OCI-LY7 (cell line): ENCODE results near the gene CHST10.

ENCODE experiments used
- EZH2phosphoT487 ChIP-seq: fragments of 200-600 bp; sonication (generic); IDR thresholded peaks from 2 replicates; pipeline ENCODE4 v1.6.1; 2018; ENCODE audit warnings: low read depth, borderline replicate concordance, mild to moderate bottlenecking, mixed run types, antibody characterized with exemption, low read length, moderate library complexity, mixed read lengths
- TF ChIP-seq, protein P1 (sequence below): fragments of 200-600 bp; sonication (generic); conservative IDR thresholded peaks from 2 replicates; pipeline ENCODE4 v1.5.1; 2014; ENCODE audit warnings: mild to moderate bottlenecking, antibody characterized with exemption, low read length, moderate library complexity, mixed read lengths

- TF ChIP-seq, protein P1, sequence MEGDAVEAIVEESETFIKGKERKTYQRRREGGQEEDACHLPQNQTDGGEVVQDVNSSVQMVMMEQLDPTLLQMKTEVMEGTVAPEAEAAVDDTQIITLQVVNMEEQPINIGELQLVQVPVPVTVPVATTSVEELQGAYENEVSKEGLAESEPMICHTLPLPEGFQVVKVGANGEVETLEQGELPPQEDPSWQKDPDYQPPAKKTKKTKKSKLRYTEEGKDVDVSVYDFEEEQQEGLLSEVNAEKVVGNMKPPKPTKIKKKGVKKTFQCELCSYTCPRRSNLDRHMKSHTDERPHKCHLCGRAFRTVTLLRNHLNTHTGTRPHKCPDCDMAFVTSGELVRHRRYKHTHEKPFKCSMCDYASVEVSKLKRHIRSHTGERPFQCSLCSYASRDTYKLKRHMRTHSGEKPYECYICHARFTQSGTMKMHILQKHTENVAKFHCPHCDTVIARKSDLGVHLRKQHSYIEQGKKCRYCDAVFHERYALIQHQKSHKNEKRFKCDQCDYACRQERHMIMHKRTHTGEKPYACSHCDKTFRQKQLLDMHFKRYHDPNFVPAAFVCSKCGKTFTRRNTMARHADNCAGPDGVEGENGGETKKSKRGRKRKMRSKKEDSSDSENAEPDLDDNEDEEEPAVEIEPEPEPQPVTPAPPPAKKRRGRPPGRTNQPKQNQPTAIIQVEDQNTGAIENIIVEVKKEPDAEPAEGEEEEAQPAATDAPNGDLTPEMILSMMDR: no peak
- no peak for TF ChIP-seq EZH2phosphoT487
These were observed 36.4 kb upstream of the CHST10 start for GRCh38 chr2:100453853-100454252.
